NCI-H2107 treated with DMSO at 0.1 percent for 48 hours (cell line): Measurements from ENCODE around the gene SMTN.
"Not testable (repeated sequence)": the region's sequence is repeated elsewhere in the genome, so short reads cannot be mapped to it uniquely, and the experiment has no call there.

Experiments used
- DNase-seq: peaks from one replicate; lab custom pipeline; 2025; ENCODE audit not compliant: unreplicated experiment; lab: John Stamatoyannopoulos, UW

Gene SMTN

GRCh38 chr22:31069691-31070314 lies 11.3 kb upstream of the SMTN start:
- DNase-seq = not testable (repeated sequence)

GRCh38 chr22:31073125-31073524 lies 8.0 kb upstream of the SMTN start:
- not testable (repeated sequence) for DNase-seq

- DNase-seq = not testable (repeated sequence)
These were observed 7.5 kb upstream of the SMTN start for GRCh38 chr22:31073545-31074145.

GRCh38 chr22:31075961-31076360 lies 5.2 kb upstream of the SMTN start:
- DNase-seq = no peak

GRCh38 chr22:31077681-31078080 lies 3.4 kb upstream of the SMTN start:
- no peak for DNase-seq

GRCh38 chr22:31078389-31078788 lies 2.7 kb upstream of the SMTN start:
- not testable (repeated sequence) for DNase-seq

GRCh38 chr22:31079095-31079642 lies 1.9 kb upstream of the SMTN start:
- no peak for DNase-seq

GRCh38 chr22:31080164-31080847 lies 812 bp upstream of the SMTN start:
- DNase-seq = no peak

GRCh38 chr22:31081963-31082605 lies 966 bp downstream of the SMTN start:
- no peak for DNase-seq

GRCh38 chr22:31082606-31083376 lies 1.7 kb downstream of the SMTN start:
- no peak for DNase-seq

- peak; percentile 46 for DNase-seq
These were observed 2.3 kb downstream of the SMTN start for GRCh38 chr22:31083377-31083768.

GRCh38 chr22:31083923-31084810 lies 3.0 kb downstream of the SMTN start:
- no peak for DNase-seq

GRCh38 chr22:31084811-31085492 lies 3.8 kb downstream of the SMTN start:
- DNase-seq = no peak

GRCh38 chr22:31085493-31085824 lies 4.3 kb downstream of the SMTN start:
- DNase-seq = no peak

- DNase-seq = no peak
These were observed 4.8 kb downstream of the SMTN start for GRCh38 chr22:31085928-31086327.

GRCh38 chr22:31086703-31087330 lies 5.7 kb downstream of the SMTN start:
- no peak for DNase-seq

GRCh38 chr22:31087744-31088215 lies 6.7 kb downstream of the SMTN start:
- DNase-seq = no peak

GRCh38 chr22:31088233-31088986 lies 7.3 kb downstream of the SMTN start:
- DNase-seq = no peak
